HG02642 (cell line): Measurements from ENCODE around the gene DAG1.

Source experiments
- ATAC-seq: cut with Tn5 transposase; IDR thresholded peaks from one replicate; pipeline ENCODE4 v1.9.1; 2021; ENCODE audit warnings: mild to moderate bottlenecking; ENCODE audit not compliant: unreplicated experiment, poor library complexity

The DAG1 gene

DNA sequence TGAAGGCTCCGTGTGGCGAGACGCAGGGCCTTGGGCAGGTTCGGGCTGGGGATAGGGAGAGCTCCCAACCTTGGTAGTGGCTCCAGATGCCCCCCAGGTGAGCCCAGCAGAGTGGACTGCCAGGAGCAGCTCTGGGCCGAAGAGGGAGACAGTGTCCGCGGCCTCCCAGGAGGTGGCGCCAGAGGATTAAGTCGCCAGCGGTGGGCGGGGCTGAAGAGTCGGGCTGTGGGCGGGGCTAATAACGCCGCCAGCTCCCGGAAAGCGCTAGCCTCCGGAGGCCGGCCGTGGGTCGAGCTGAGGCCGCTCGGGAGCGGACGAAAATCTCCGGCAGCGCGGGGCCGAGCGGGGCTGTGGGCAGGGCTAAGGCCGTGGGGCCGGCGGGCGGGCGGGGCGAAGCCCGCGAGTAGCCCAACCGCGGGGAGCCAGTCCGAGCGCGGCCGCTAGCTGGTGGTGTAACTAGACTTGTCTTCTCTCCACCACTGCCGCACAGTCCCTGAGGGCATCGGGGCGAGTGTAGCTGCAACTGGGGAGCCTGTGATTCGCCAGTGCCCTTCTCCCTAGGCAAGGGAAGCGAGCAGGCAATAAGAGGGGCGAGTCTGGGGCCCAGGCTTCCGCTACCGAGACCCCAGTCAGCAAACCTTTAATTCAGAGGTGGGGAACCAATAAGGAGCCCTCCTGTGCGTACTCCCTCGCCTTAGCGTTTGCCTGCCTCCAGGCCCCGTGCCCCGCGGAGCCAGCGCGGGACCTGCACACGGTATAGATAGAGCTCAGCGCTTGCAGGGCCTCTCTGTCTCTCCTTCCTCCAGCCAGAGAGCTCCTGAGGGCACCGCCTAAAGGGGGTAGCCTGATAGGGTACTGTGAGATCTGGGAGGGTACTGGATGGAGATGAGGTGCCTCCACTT, 69.8 kb downstream of the DAG1 start:
- ATAC-seq = peak; percentile 93

DNA sequence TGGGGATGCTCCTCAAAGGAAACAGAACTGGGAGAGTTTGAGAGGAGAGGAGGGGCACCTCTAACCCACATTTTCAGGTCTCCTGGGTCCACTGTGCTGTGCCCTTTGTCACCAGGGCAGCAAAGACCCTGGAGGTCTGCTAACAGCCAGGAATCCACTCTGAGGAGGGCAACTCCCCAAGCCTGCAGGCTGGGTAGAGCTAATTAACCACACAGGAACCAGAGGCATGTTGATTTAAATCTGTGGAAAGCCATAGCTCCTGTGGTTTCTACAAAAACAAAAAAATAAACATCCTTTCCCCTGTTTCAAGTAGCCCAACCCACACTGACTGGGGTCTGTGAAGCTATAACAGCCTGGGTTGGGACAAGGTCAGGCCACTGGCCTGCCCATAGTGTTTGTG, 82.0 kb downstream of the DAG1 start:
- no peak for ATAC-seq

DNA sequence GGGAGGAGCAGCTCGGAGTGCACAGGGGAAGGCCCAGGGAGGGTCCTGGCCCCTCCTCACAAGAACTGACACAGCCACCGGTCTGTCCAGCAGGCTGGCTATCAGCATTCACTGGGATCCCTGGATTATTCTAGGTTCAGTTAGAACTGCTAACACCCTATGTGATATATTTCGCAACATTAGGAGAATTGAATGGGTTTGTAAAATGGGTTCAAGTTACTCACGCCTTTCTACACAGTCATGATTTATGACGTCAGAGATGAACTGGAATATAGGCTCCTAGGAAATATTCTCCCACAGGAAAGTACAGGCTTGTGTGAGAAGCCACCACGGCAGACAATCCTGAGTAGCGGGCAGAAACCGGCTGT, 83.2 kb downstream of the DAG1 start:
- ATAC-seq = no peak

DNA sequence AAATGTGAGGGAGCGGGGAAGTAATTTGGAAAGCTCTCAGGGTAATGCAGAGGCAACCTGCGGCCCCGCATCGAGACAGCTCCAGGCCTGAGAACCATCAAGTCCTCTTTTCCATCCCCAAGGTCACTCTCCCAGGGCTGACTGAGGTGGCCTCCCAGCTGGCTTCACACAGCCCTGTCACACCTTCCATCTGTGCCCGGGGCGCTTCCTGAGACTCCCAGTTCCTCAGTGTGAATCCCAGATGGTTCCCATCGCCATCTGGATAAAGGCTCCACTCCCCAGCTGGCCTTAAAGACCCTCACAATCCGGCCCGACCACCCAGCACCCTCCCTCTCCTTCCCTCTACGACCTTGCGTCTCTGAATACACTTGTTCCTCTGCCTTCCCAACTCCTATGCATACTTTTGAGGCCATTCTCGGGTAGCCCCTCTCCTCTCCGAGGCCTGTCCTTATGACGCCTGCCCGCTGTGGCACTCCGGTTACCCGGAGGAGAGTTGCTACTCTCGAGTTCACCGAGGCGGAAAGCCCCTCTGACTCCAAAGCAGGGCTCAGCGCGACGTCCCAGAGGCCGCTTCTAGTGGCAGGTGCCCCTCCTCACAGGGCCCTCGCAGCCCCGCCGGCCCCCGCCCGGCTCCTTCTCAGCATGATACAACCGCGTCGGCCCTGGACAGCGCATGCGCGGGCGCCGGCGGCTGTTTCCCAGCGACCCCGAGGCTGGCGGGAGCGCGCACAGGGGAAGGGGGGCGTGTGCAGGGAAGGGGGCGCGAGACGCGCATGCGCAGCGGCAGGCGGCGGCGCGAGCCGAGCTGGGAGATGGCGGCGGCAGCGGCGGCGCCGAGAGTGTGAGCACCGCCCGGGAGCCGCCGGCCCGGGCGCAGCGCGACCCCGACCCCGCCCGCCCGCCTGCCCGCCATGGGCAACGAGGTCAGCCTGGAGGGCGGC, 83.9 kb downstream of the DAG1 start, which contains the start of gene BSN:
BSN (plus strand) TSS at position 786 of the 941 bp plus-strand sequence; CDS start at position 912, 126 bp downstream.
- ATAC-seq = peak; percentile 85

DNA sequence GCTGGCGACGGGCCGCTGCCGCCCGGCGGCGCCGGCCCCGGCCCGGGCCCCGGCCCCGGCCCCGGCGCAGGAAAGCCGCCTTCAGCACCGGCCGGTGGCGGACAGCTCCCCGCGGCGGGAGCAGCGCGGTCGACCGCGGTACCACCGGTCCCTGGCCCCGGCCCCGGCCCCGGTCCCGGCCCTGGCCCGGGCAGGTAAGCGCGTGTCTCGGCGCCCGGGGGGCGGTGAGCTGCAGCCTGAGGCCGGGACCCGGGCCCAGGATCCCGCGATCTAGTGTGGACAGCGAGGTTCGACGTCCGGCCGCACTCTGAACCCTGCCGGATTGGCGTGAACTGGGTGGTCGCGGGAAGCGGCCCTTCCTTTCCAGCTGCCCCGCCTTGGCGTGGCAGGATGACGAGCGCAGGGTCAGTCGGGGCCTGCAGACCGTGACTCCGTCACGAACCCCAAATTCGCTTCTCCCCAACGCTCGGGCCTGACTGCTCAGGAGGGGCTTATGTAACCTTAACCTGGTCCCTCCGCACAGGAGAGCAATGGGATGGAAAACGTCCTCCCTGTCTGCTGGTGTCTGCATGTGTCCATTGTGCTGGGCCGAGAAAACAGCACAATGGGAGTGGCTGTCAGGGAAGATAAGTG, 84.7 kb downstream of the DAG1 start:
- ATAC-seq = peak; percentile 62

DNA sequence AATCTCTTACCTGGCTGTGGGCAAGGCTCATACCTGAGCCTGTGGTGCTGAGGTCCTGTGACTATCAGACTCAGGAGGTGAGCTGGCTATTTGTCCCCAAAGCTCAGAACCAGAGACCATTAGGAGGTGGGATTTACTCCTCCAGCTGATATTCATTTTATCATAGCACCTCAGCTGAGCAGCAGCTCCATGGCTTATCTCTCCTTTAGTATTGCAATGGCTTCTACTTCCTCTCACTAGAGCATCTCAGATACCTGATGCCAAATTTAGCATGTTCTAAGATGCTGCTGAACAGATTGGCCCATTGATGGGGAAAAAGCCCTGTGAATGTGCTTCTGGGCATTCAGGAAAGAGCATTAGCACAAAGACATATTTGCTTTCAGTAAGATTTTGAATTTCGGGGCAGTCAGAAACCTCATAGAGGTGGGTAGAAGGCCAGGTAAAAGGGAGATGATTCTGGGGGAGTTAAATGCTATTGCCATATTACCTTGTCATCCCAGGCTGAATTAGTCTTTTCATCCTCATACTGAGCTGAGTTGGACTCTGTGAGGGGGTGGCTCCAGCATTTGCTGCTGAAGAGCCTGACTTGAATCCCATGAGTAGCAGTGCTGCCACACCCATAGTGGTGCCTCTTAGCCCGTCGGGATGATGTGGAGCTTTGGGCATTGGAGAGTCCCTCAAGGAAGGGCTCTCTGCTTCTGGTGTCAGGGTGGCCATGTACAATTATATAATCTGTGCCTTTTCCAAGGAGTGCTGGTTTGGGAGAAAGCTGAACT, 86.6 kb downstream of the DAG1 start:
- no peak for ATAC-seq

DNA sequence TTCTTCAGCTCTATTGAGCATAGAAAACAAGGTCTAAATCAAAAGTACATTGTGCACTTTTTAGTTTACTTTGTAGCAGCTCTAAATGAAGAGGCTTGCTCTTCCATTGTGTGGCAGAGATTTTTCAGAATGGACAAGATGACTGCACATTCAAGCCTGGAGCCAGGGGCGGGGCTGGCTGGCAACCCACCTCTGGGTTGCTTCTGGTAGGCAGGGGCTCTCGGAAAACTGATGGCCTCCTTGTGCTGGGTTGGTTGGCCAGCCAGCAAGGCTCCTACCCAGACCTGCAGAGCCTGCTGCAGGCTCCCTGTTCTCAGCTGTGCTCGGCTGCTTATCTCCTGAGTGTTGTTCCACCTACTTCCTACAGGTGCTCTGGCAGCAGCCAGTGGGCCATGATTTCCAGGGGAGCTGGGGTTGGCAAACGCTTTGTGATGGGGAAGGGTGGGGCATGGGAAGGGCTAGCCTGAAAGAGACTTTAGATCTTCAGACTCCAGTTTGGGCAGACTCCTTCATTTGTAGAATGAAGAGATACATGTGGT, 93.0 kb downstream of the DAG1 start:
- no peak for ATAC-seq

DNA sequence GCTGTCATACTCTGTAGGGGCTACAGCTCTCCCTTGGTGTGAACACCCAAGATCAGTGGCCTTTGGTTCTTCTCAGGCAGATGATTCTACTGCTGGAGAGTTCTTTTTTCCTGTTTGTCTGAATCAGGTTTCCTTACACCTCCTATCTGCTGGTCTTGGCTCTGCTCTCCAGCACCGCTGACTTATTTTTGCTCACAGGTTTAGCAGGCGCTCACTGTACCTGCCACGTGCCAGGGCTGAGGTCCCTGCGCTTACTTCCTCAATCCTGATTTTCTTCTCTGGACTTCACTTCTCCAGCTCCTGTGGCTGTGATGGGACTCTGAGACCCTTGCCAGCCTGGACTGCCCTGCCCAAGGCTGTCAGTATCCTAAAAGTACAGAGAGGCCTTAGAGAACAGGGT, 93.7 kb downstream of the DAG1 start:
- ATAC-seq = no peak

DNA sequence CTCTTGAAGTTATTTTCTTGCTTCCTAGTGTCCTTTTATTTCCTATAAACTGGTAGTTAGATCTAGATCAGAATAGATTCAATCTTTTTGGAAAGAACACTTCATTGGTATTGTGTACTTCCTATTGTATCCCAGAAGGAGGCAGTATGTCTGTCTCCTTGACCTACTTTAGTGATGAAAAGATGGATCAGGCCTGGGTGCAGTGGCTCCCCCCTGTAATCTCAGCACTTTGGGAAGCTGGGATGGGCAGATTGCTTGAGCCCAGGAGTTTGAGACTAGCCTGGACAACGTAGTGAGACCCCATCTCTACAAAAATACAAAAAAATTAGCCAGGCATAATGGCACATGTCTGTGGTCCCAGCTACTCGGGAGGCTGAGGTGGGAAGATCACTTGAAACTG, 96.2 kb downstream of the DAG1 start:
- no peak for ATAC-seq

DNA sequence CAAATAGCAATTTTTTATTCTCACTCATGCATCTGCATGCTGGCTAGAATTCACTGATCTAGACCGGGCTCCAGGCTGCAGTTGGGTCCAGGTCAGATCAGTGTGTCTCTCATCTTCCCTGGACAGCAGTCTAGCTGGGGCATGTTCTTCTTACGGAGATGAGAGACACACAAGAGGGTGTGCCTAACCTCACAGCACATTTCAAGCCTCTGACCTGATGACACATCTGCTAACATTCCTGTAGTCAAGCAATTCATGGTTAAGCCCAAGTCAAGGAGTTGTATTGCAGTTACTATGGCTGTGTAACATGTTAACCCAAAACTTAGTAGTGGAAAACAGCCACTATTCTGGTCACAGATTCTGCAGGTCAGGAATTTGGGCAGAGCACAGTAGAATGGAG, 97.3 kb downstream of the DAG1 start:
- no peak for ATAC-seq

DNA sequence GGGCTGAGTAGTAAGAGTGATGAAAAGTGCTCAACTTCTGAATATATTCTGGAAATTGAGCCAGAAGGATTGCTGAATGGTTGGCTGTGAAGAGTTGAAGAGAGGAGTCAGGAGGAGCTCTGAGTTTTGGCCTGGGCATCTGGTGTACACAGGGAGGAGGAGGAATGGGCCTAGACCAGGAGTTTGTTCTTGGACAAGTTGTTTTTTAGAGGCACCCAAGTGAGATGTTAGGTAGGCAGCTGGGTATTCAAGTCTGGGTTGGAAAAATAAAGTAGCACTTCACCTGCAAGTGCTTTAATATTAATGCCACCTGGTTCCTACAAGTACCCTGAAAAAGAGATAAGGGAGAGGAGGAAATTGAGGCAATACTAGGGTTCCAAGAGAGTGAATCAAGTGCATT, 98.9 kb downstream of the DAG1 start:
- no peak for ATAC-seq

DNA sequence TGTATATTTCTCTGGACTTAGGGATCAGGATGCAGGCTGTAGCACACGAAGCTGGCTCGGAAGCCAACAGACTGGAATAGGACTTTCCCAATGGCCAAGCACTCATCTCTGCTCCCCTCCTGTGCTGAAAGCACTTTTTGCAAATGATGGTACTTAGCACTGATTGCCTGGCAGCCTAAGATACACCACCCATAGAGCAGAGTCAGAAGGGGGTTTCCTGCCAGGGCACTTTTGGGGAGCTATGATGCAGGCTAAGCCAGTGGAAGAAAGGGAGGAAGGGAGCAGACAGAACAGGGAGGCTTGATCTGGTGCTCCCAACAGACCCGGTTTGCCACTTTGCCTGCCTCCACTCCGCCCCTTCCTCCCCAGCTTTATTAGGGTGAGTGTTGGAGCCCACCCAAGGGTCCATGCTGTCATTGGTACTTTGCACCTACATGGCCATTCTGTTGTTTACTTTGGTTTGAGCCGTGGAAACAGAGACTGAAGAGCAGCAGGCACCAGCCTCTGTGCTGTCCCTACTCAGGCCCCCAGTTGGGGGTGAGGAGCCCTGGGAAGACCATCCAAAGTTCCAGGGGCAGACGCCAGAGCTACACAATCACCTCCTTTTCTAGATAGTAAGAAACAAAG, 100.1 kb downstream of the DAG1 start:
- no peak for ATAC-seq

DNA sequence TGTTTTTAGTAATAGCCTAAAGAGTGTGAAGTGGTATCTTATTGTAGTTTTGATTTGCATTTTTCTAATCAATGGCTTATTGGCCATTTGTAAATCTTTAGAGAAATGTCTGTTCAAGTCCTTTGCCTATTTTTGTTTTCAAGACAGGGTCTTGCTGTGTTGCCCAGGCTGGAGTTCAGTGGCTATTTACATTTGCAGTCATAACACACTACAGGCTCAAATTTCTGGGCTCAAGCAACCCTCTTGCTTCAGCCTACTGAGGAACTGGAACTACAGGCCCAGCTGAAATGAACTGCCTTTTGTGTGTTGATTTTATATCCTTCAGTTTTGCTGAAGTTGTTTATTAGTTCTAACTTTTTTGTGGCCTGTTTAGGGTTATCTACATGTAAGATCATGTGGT, 112.1 kb downstream of the DAG1 start:
- no peak for ATAC-seq
